ENCODE data around the gene THAP11. TPM values are rescaled to one million over a fixed set of nuclear protein-coding genes. Genes with fewer than 3 reads are reported as not detected.
"Not testable (repeated sequence)": the region's sequence is repeated elsewhere in the genome, so short reads cannot be mapped to it uniquely, and the experiment has no call there.

THAP11 gene
- total RNA-seq, 2 experiments from 2014 or later, result 31.2 to 32.1 TPM

DNA sequence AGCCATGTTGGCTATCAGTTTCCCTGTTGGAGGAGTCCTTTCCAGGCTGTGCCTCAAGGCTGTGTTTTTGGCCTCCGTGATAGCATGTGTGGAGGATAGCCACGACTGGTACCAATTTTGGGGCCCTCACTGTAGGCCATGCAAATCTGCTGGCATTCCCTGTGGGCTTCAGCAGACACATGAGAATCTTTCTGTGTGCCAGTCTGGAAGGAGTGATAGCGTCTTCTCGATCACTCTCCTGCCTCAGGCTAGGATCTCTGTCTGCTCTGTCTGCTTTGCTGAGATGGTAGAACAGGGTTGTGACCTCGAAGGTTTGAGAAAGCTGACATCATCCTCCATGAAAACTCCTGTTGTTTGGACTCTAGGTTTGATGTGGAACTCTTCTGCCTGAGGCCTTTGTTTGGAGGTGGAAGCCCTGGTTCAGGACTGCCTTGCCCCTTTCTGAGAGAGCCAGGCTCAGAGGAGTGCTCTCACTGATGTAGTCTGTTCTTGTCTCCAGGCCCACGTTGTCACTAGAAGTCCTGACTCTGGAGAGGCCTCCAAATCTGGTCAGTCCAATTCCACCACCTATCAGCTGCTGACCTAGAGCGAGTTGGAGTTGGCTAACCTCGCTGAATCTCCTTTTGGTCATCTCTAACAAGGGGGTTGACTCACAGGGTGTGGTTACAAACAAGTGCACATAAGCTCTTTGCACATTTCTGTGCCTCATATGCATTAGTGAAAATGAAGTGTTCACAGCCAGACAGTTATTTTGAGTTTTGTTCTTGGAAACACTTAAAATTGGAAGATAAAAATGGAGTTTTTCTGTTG is 18.7 kb downstream of the THAP11 start:
- no peak overlapping the region for H3K4me3 Mint-ChIP-seq
- H3K27me3 Mint-ChIP-seq, result no peaks in the 10 kb centered on the region
- H3K4me1 Mint-ChIP-seq (ENCODE audit: low read depth), result peaks cover 26% of the 10 kb centered on the region
- H3K36me3 Mint-ChIP-seq (ENCODE audit: low read depth), result peaks cover 20% of the 10 kb centered on the region
- intact Hi-C loops (cut with DNase I, micrococcal nuclease), result no loop called here
- ChIA-PET CTCF (interaction anchor here (0.5 to 1.7 kb wide), 3 partner anchors 17 to 163 kb away, joined by 3 to 4 read pairs (median 3); no protein-coding TSS in a partner anchor), POLR2A (no interaction called here)
- H3K9me3 ChIP-seq (ENCODE audit: control insufficient read depth in 1 of 2, insufficient read depth in 1 of 2, low read length in 2 of 2), result no peaks in the 10 kb centered on the region
- no peaks in the 10 kb centered on the region for H3K9me3 Mint-ChIP-seq
- ATAC-seq (ENCODE audit: poor library complexity) (no peak), DNase-seq (no peak)
- no peak overlapping the region for H3K27ac ChIP-seq (ENCODE audit: low read depth in 1 of 2, low read length in 2 of 2)
- peaks cover 21% of the 10 kb centered on the region for H3K4me1 ChIP-seq (ENCODE audit: insufficient read depth, low read length)
- TF ChIP-seq, protein P1, sequence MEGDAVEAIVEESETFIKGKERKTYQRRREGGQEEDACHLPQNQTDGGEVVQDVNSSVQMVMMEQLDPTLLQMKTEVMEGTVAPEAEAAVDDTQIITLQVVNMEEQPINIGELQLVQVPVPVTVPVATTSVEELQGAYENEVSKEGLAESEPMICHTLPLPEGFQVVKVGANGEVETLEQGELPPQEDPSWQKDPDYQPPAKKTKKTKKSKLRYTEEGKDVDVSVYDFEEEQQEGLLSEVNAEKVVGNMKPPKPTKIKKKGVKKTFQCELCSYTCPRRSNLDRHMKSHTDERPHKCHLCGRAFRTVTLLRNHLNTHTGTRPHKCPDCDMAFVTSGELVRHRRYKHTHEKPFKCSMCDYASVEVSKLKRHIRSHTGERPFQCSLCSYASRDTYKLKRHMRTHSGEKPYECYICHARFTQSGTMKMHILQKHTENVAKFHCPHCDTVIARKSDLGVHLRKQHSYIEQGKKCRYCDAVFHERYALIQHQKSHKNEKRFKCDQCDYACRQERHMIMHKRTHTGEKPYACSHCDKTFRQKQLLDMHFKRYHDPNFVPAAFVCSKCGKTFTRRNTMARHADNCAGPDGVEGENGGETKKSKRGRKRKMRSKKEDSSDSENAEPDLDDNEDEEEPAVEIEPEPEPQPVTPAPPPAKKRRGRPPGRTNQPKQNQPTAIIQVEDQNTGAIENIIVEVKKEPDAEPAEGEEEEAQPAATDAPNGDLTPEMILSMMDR (IDR thresholded peaks at IDR 0.05), result no peak
- H3K27me3 ChIP-seq (ENCODE audit: control insufficient read depth in 1 of 2, insufficient read depth in 2 of 2, low read length in 2 of 2), result no peaks in the 10 kb centered on the region
- H3K36me3 ChIP-seq (ENCODE audit: insufficient read depth, low read length), result peaks cover 30% of the 10 kb centered on the region
- H3K27ac Mint-ChIP-seq, result peak overlapping the region; percentile 30
- H3K4me3 ChIP-seq (ENCODE audit: low read length), result no peak overlapping the region

DNA sequence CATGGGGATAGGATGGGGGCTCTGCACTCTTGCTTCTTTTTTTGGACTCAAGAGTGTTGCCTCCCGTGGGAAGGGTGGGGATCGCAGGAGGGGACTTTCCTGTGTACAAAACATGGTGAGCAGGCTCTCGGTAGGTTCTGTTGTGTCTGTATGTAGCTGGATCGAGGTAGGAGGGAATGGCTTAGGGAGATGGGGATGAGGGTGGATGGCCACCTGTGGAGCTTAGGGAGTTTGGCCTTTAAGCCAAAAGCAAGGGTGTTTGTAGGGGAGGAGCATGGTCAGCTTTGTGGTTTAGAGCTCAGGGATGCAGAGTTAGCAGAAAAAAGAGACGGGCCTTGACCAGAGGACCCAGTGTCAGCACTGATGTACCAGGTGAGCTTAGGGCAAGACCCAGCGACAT is 19.8 kb downstream of the THAP11 start:
- no peaks in the 10 kb centered on the region for H3K27me3 Mint-ChIP-seq
- DNase-seq, result no peak
- peaks cover 25% of the 10 kb centered on the region for H3K36me3 Mint-ChIP-seq (ENCODE audit: low read depth)
- ATAC-seq (ENCODE audit: poor library complexity), result no peak
- Histone ChIP-seq H3K27me3 (ENCODE audit: control insufficient read depth in 1 of 2, insufficient read depth in 2 of 2, low read length in 2 of 2) (no peaks in the 10 kb centered on the region), H3K9me3 (ENCODE audit: control insufficient read depth in 1 of 2, insufficient read depth in 1 of 2, low read length in 2 of 2) (no peaks in the 10 kb centered on the region), H3K27ac (ENCODE audit: low read depth in 1 of 2, low read length in 2 of 2) (no peak overlapping the region), H3K4me1 (ENCODE audit: insufficient read depth, low read length) (peaks cover 17% of the 10 kb centered on the region), H3K4me3 (ENCODE audit: low read length) (no peak overlapping the region), H3K36me3 (ENCODE audit: insufficient read depth, low read length) (peaks cover 34% of the 10 kb centered on the region)
- intact Hi-C loops (cut with DNase I, micrococcal nuclease), result no loop called here
- TF ChIP-seq, protein P1 (IDR thresholded peaks at IDR 0.05), result no peak
- POLR2A ChIA-PET, result interaction anchor here (1.3 kb wide), 1 partner anchor 46 kb away, joined by 3 read pairs; no protein-coding TSS in a partner anchor
- H3K4me3 Mint-ChIP-seq, result no peak overlapping the region
- no peaks in the 10 kb centered on the region for H3K9me3 Mint-ChIP-seq
- no peak overlapping the region for H3K27ac Mint-ChIP-seq
- CTCF ChIA-PET, result interaction anchor here (1.4 kb wide), 1 partner anchor 19 kb away, joined by 3 read pairs; no protein-coding TSS in a partner anchor
- H3K4me1 Mint-ChIP-seq (ENCODE audit: low read depth), result peaks cover 22% of the 10 kb centered on the region

DNA sequence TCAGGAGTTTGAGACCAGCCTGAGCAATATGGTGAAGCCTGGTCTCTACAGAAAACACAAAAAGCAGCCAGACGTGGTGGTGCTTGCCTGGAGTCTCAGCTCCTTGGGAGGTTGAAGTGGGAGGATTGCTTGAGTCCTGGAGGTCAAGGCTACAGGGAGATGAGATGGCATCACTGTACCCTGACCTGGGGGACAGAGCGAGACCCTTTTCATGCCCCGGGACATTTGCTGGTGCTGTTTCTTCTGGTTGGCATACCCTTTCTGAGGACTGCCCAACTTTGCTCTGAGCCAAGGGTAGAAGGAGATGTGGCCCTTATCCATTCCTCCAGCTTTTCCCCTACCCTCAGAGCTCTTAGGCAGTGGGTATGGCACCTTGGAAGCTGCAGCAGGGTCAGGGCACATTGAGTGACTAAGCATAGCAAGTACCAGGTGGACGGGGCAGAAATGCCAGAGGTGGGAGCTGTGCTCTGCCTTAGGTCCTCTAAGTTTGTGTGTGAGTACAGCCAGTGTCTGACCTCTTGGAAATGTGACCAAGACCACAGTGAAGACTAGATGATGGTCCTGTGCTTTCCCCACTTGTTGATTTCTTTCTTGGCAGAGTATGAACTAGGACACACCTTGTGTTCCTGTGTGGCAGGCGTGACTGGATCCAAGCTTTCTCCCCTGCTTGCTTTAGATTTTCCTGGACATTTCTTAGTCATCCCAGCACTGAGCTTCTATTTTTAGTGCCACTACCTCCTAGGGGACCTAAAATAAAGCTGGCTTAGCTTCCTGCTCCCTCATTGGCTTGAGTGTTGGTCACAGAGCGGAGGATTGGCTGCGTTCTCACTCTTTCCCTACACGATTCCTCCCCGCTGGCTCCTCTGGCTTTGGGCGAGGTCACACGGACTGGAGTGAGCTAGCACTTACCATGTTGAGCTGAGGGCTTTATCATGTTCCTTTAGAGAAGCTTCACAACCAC is 20.8 kb downstream of the THAP11 start:
- intact Hi-C loops (cut with DNase I, micrococcal nuclease), result no loop called here
- ChIA-PET CTCF (interaction anchor here (4.4 kb wide), 1 partner anchor 46 kb away, joined by 21 read pairs; no protein-coding TSS in a partner anchor), POLR2A (interaction anchor here (1.3 kb wide), 1 partner anchor 47 kb away, joined by 3 read pairs; no protein-coding TSS in a partner anchor)
- no peak overlapping the region for H3K27ac Mint-ChIP-seq
- Histone ChIP-seq H3K4me1 (ENCODE audit: insufficient read depth, low read length) (peaks cover 7% of the 10 kb centered on the region), H3K4me3 (ENCODE audit: low read length) (no peak overlapping the region), H3K27ac (ENCODE audit: low read depth in 1 of 2, low read length in 2 of 2) (no peak overlapping the region), H3K36me3 (ENCODE audit: insufficient read depth, low read length) (peaks cover 40% of the 10 kb centered on the region), H3K9me3 (ENCODE audit: control insufficient read depth in 1 of 2, insufficient read depth in 1 of 2, low read length in 2 of 2) (no peaks in the 10 kb centered on the region), H3K27me3 (ENCODE audit: control insufficient read depth in 1 of 2, insufficient read depth in 2 of 2, low read length in 2 of 2) (no peaks in the 10 kb centered on the region)
- ATAC-seq (ENCODE audit: poor library complexity) (no peak), DNase-seq (no peak)
- TF ChIP-seq, protein P1 (IDR thresholded peaks at IDR 0.05), result no peak
- H3K4me3 Mint-ChIP-seq, result no peak overlapping the region
- no peaks in the 10 kb centered on the region for H3K9me3 Mint-ChIP-seq
- no peaks in the 10 kb centered on the region for H3K27me3 Mint-ChIP-seq
- H3K4me1 Mint-ChIP-seq (ENCODE audit: low read depth), result peaks cover 12% of the 10 kb centered on the region
- H3K36me3 Mint-ChIP-seq (ENCODE audit: low read depth), result peaks cover 24% of the 10 kb centered on the region

DNA sequence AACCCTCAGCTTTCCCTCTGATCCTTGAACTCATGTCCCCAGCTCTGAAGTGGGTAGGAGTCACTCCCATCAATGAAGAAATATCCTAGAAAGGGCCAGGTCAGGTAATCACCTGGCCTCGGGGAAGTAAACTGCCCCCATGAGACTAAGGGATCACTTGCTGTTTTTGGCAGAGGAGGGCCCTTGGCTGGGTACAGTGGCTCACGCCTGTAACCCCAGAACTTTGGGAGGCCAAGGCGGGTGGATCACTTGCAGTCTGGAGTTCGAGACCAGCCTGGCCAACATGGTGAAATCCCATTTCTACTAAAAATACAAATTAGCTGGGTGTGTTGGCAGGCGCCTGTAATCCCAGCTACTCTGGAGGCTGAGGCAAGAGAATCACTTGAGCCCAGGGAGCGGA is 21.9 kb downstream of the THAP11 start:
- H3K9me3 Mint-ChIP-seq; H3K4me1 ChIP-seq (ENCODE audit: insufficient read depth, low read length); H3K27ac Mint-ChIP-seq; intact Hi-C loops (cut with DNase I, micrococcal nuclease); DNase-seq; H3K4me1 Mint-ChIP-seq (ENCODE audit: low read depth); H3K27me3 Mint-ChIP-seq; ATAC-seq (ENCODE audit: poor library complexity); POLR2A ChIA-PET; H3K4me3 ChIP-seq (ENCODE audit: low read length); H3K4me3 Mint-ChIP-seq; H3K27me3 ChIP-seq (ENCODE audit: control insufficient read depth in 1 of 2, insufficient read depth in 2 of 2, low read length in 2 of 2); H3K27ac ChIP-seq (ENCODE audit: low read depth in 1 of 2, low read length in 2 of 2); H3K9me3 ChIP-seq (ENCODE audit: control insufficient read depth in 1 of 2, insufficient read depth in 1 of 2, low read length in 2 of 2): not testable (repeated sequence)
- peaks cover 51% of the 10 kb centered on the region for H3K36me3 ChIP-seq (ENCODE audit: insufficient read depth, low read length)
- CTCF ChIA-PET, result interaction anchor here (4.4 kb wide), 1 partner anchor 47 kb away, joined by 21 read pairs; no protein-coding TSS in a partner anchor
- peaks cover 28% of the 10 kb centered on the region for H3K36me3 Mint-ChIP-seq (ENCODE audit: low read depth)
